Measurements from ENCODE around the gene HVCN1. TPM values are rescaled to one million over a fixed set of nuclear protein-coding genes. Genes with fewer than 3 reads are reported as not detected.
"Not testable (repeated sequence)": the region's sequence is repeated elsewhere in the genome, so short reads cannot be mapped to it uniquely, and the experiment has no call there.

Gene HVCN1
- total and polyA plus RNA-seq, 3 donors from 2014 or later = 39.7 to 139 (median 52.0) TPM

GRCh38 chr12:110606253-110606611 lies 82.7 kb downstream of the HVCN1 start:
- Histone ChIP-seq H3K4me1 (no peaks in the 10 kb centered on the region), H3K27me3 (no peaks in the 10 kb centered on the region), H3K27ac (no peak overlapping the region), H3K36me3 (ENCODE audit: low read depth, missing control alignments) (no peaks in the 10 kb centered on the region), H3K9me3 (no peaks in the 10 kb centered on the region), H3K4me3 (no peak overlapping the region)
- 92 to 94% methylated on average over 8 of the region's 8 CpGs for WGBS, 2 donors
- no peak for DNase-seq
- intact Hi-C loops (cut with DNase I; ENCODE audit: low total_unique reads) = no loop called here
- no peak for TF ChIP-seq CTCF (IDR thresholded peaks at IDR 0.05)
- TF ChIP-seq POLR2A (IDR thresholded peaks at IDR 0.05) = no peak

DNA sequence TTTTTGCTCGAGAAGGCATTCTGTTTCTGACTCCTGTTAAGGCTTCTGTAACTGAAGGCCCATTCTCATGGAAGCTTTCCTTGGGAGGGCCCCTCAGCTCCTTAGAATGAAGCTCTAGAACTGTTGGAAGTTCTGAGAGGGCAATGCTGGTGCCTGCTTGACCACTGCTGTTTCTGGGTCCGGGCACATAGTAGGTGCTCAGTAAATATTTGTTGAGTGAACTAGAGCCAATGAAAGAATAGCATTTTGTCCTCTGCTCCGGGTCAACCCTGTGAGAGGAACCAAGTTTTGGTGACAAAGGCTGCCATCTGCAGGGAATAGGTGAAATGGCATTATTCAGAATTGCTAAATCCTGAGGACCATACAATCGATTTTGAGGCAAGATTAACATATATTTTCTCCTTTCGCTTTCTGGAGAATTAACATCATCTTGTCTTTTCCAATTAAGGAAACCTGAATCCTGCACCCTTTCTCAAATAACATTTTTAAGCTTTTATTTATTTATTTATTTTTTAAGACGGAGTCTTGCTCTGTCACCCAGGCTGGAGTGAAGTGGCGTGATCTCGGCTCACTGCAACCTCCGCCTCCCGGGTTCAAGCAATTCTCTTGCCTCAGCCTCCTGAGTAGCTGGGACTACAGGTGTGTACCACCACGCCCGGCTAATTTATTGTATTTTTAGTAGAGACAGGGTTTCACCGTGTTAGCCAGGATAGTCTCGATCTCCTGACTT lies 86.7 kb downstream of the HVCN1 start:
- H3K27me3 ChIP-seq; H3K4me1 ChIP-seq; H3K27ac ChIP-seq; H3K36me3 ChIP-seq (ENCODE audit: low read depth, missing control alignments); H3K4me3 ChIP-seq; H3K9me3 ChIP-seq: not testable (repeated sequence)
- TF ChIP-seq CTCF (IDR thresholded peaks at IDR 0.05) = peak; percentile 62 to 79 (median 67)
- intact Hi-C loops (cut with DNase I; ENCODE audit: low total_unique reads) = loop anchor here (5.0 kb wide), 1 partner anchor 90 kb away; no protein-coding TSS in a partner anchor
- peak; percentile 53 for DNase-seq
- 71 to 72% methylated on average over 14 of the region's 14 CpGs for WGBS, 2 donors

DNA sequence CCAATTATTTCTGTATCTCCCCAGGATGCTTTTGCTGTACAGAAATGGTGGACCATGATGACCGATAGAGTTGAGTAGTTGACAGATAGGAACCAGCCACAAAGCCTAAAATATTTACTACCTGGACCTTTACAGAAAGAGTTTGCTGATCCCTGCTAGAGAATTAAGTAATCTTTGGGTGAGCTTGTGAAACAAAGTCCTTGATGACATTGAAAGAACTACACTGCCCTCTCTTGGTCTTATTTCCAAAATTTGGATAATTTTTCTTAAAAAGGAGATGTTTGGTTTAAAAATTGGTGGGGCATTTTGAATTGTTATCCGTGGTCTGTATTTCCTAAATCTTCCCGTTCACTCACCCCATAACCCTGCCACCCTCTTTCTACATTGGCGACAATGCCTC lies 88.7 kb downstream of the HVCN1 start:
- Histone ChIP-seq H3K4me3 (no peak overlapping the region), H3K4me1 (no peaks in the 10 kb centered on the region), H3K27ac (no peak overlapping the region), H3K9me3 (no peaks in the 10 kb centered on the region), H3K27me3 (no peaks in the 10 kb centered on the region), H3K36me3 (ENCODE audit: low read depth, missing control alignments) (no peaks in the 10 kb centered on the region)
- TF ChIP-seq POLR2A (IDR thresholded peaks at IDR 0.05) (no peak), CTCF (IDR thresholded peaks at IDR 0.05) (peak; percentile 29 to 54 (median 49))
- 28 to 45% methylated on average over 4 of the region's 4 CpGs for WGBS, 2 donors
- intact Hi-C loops (cut with DNase I; ENCODE audit: low total_unique reads) = loop anchor here (5.0 kb wide), 1 partner anchor 88 kb away; no protein-coding TSS in a partner anchor
- no peak for DNase-seq

- H3K36me3 ChIP-seq (ENCODE audit: low read depth, missing control alignments) = no peaks in the 10 kb centered on the region
- no peak for TF ChIP-seq CTCF (IDR thresholded peaks at IDR 0.05)
- no peak for TF ChIP-seq POLR2A (IDR thresholded peaks at IDR 0.05)
- DNase-seq = no peak
- intact Hi-C loops (cut with DNase I; ENCODE audit: low total_unique reads) = loop anchor here (10.0 kb wide), 1 partner anchor 135 kb away; the partner anchor contains the start of genes FAM216A and GPN3
- no peak overlapping the region for H3K27ac ChIP-seq
- no peaks in the 10 kb centered on the region for H3K4me1 ChIP-seq
- no peak overlapping the region for H3K4me3 ChIP-seq
- H3K9me3 ChIP-seq = no peaks in the 10 kb centered on the region
- WGBS, 2 donors = 84 to 89% methylated on average over 4 of the region's 4 CpGs
- H3K27me3 ChIP-seq = no peaks in the 10 kb centered on the region
Observed at GRCh38 chr12:110599334-110599733, 89.6 kb downstream of the HVCN1 start.

Small RNA genes lying within 50 kb of the gene (small RNA-seq; reads per million reads assigned to genes)
- gene RN7SL387P = 0 reads per million in 2 donors

Other genes with a start within 250 kb of the HVCN1 start
- 100 to 1,000 TPM; 244 to 270 TPM for gene ARPC3, start 238.8 kb downstream of the HVCN1 start, total RNA-seq
- 216 TPM for gene ARPC3, start 238.8 kb downstream of the HVCN1 start, polyA plus RNA-seq (ENCODE audit: insufficient read depth, low read depth, low replicate concordance)
- gene GPN3, start 220.9 kb downstream of the HVCN1 start, total RNA-seq = 10 to 100 TPM; 41.8 to 55.5 TPM
- gene GPN3, start 220.9 kb downstream of the HVCN1 start, polyA plus RNA-seq (ENCODE audit: insufficient read depth, low read depth, low replicate concordance) = 92.8 TPM
- 10 to 100 TPM; 39.7 to 45.6 TPM for gene FAM216A, start 220.3 kb downstream of the HVCN1 start, total RNA-seq
- 110 TPM for gene FAM216A, start 220.3 kb downstream of the HVCN1 start, polyA plus RNA-seq (ENCODE audit: insufficient read depth, low read depth, low replicate concordance)
- gene VPS29, start 187.0 kb downstream of the HVCN1 start, total RNA-seq = 10 to 100 TPM; 66.3 to 74.5 TPM
- 81.9 TPM for gene VPS29, start 187.0 kb downstream of the HVCN1 start, polyA plus RNA-seq (ENCODE audit: insufficient read depth, low read depth, low replicate concordance)
- 10 to 100 TPM; 12.8 to 29.1 TPM for gene RAD9B, start 186.8 kb downstream of the HVCN1 start, total RNA-seq
- gene RAD9B, start 186.8 kb downstream of the HVCN1 start, polyA plus RNA-seq (ENCODE audit: insufficient read depth, low read depth, low replicate concordance) = 21.8 TPM
- gene PPTC7, start 105.8 kb downstream of the HVCN1 start, total RNA-seq = 10 to 100 TPM; 29.0 to 30.8 TPM
- gene PPTC7, start 105.8 kb downstream of the HVCN1 start, polyA plus RNA-seq (ENCODE audit: insufficient read depth, low read depth, low replicate concordance) = 23.7 TPM
- 100 to 1,000 TPM in 1 of 2 donors, 10 to 100 TPM in 1; 75.3 to 109 TPM for gene TCTN1, start 75.0 kb downstream of the HVCN1 start, total RNA-seq
- gene TCTN1, start 75.0 kb downstream of the HVCN1 start, polyA plus RNA-seq (ENCODE audit: insufficient read depth, low read depth, low replicate concordance) = 106 TPM
- 100 to 1,000 TPM; 143 to 160 TPM for gene PPP1CC, start 53.8 kb upstream of the HVCN1 start, total RNA-seq
- gene PPP1CC, start 53.8 kb upstream of the HVCN1 start, polyA plus RNA-seq (ENCODE audit: insufficient read depth, low read depth, low replicate concordance) = 323 TPM
- 10 to 100 TPM in 1 of 2 donors, 1 to 10 TPM in 1; 9.0 to 12.4 TPM for gene CCDC63, start 157.9 kb upstream of the HVCN1 start, total RNA-seq
- gene CCDC63, start 157.9 kb upstream of the HVCN1 start, polyA plus RNA-seq (ENCODE audit: insufficient read depth, low read depth, low replicate concordance) = 42.4 TPM
- gene MYL2, start 231.5 kb upstream of the HVCN1 start, total RNA-seq = 1 to 10 TPM in 1 of 2 donors, under 1 TPM in 1; 0.55 to 1.9 TPM
- 131 TPM for gene MYL2, start 231.5 kb upstream of the HVCN1 start, polyA plus RNA-seq (ENCODE audit: insufficient read depth, low read depth, low replicate concordance)